Fibroblast of lung (primary cell): ENCODE data around the gene MYOZ1.

Source experiments
- CTCF ChIP-seq, 2 donors: IDR thresholded peaks in 1 of 2; conservative IDR thresholded peaks in 1 of 2; 1 replicate in 1 of 2; 2 replicates in 1 of 2; pipeline ENCODE4 v1.5.1; 2011 to 2012; ENCODE audit warnings: low read length in 2 of 2, control low read depth in 1 of 2, inconsistent platforms in 1 of 2, low read depth in 1 of 2, mild to moderate bottlenecking in 1 of 2
- EZH2 ChIP-seq: IDR thresholded peaks from 2 replicates; pipeline ENCODE4 v1.5.1; 2012; ENCODE audit warnings: low read length, control low read depth, mild to moderate bottlenecking; ENCODE audit errors: missing control alignments

DNA sequence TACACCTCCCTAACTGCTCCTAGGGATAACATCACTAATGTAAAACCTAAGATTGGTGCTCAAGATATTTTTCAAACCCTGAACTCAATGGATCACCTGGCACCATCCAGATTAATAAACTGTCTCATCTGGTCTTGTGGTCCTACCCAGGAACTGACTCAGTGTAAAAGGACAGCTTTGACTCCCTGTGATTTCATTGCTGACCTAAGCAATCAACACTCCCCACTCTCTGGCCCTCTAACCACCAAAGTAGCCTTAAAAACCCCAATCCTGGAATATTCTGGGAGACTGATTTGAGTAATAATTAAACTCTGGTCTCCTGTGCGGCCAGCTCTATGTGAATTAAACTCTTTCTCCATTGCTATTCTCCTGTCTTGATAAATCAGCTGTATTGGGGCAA lies 43.9 kb downstream of the MYOZ1 start:
- no peak for TF ChIP-seq CTCF (conservative IDR thresholded peaks at IDR 0.05 in 1 of 2, IDR thresholded peaks at IDR 0.05 in 1 of 2; ENCODE audit: low read depth in 1 of 2, low read length in 2 of 2)
- TF ChIP-seq EZH2: no peak
